MV-4-11 (cell line): ENCODE results near the gene ZNF483.

ENCODE experiments used
- DNase-seq: peaks from one replicate; lab custom pipeline; 2025; lab: John Stamatoyannopoulos, UW

ZNF483 gene

DNA sequence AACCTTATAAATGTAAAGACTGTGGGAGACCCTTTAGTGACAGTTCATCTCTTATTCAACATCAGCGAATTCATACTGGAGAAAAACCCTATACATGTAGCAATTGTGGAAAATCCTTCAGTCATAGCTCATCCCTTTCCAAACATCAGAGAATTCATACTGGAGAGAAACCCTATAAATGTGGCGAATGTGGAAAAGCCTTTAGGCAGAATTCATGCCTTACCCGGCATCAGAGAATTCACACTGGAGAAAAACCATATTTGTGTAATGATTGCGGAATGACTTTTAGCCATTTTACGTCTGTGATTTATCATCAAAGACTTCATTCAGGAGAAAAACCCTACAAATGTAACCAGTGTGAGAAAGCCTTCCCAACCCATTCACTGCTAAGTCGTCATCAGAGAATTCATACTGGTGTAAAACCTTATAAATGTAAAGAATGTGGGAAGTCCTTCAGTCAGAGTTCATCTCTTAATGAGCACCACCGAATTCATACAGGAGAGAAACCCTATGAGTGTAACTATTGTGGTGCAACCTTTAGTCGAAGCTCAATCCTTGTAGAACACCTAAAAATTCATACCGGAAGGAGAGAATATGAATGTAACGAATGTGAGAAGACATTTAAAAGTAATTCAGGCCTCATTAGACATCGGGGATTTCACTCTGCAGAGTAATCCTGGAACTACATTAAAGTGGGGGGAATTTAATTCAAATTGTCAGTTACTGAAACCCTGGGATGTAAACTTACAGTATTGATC is 17.7 kb downstream of the ZNF483 start:
- DNase-seq = no peak

DNA sequence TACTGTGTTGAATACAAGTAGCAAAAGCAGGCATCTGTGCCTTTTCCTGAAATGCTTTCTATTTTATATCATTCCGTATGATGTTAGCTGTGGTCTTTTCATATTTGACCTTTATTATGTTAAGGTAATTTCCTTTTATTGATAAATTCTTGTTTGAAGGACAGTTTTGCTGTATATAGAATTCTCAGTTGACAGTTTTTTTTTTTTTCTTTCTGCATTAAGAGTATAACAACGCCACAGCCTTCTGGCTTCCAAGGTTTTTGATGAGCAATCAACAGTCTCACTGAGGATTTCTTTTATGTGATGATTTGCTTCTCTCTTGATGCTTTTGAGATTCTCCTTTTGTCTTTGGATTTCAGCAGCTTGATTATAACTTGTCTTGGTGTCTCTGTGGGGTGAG is 23.6 kb downstream of the ZNF483 start:
- DNase-seq = no peak

DNA sequence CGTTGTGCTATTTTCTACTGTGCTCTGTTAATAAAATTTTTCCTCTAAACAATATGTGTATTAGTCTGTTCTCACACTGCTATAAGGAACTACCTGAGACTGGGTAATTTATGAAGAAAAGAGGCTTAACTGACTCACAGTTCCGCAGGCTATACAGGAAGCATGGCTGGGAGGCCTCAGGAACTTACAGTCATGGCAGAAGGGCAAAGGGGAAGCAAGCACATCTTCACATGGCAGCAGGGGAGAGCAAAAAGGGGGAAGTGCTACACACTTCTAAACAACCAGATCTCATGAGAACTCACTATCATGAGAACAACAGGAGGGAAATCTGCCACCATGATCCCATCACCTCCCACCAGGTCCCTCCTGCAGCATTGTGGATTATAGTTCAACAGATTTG is 30.4 kb downstream of the ZNF483 start:
- DNase-seq = peak; percentile 80

DNA sequence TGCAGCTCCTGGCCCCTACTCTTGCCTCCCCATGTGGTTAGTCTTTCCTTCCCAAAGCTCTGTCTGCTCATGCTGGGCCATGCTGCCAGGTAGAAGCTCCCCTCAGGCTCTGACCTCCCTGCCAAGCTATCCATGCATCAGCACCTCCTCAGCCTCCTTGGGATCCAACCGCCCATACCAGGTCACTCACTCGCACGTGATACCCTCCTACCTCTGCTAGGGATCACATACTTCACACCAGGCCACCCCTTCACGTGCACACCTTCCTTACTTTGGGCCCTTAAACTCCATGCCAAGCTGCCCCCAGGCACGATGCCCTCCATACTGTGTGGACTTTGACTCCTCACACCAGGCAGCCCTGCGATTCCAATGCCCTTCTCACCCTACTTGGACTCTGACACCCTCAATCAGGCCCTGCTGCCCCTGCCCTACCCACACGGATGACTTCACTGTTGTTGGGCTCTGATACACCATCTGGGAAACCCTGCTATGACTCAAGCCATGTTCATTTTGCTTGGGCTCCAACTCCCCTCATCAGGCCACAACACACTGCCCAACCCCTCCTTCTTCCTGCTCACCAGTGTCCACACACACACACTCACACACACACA is 34.1 kb downstream of the ZNF483 start:
- no peak for DNase-seq

DNA sequence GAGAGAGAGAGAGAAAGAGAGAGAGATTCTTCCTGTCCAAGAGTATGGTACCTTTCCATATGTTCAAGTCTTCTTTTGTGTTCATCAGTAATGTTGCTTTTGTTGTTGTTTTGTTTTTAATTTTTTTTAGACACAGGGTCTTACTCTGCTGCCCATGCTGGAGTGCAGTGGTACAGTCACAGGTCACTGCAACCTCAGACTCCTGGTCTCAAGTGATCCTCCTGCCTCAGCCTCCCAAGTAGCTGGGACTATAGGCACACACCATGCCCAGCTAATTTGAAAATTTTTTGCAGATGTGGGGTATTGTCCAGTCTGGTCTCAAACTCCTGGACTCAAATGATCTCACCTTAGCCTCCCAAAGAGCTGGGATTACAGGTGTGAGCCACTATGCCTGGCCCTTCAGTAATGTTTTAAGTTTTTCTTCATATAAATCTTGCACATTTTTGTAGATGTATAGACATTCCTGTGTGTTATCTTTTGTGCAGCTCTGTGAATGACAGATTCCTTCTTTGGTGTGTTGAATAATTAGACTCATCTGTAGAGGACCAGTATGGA is 36.3 kb downstream of the ZNF483 start:
- no peak for DNase-seq

- DNase-seq = peak; percentile 1
Measured at GRCh38 chr9:111566234-111566633, 41.3 kb downstream of the ZNF483 start.

GRCh38 chr9:111568127-111568526 is 43.1 kb downstream of the ZNF483 start:
- DNase-seq = peak; percentile 1

DNA sequence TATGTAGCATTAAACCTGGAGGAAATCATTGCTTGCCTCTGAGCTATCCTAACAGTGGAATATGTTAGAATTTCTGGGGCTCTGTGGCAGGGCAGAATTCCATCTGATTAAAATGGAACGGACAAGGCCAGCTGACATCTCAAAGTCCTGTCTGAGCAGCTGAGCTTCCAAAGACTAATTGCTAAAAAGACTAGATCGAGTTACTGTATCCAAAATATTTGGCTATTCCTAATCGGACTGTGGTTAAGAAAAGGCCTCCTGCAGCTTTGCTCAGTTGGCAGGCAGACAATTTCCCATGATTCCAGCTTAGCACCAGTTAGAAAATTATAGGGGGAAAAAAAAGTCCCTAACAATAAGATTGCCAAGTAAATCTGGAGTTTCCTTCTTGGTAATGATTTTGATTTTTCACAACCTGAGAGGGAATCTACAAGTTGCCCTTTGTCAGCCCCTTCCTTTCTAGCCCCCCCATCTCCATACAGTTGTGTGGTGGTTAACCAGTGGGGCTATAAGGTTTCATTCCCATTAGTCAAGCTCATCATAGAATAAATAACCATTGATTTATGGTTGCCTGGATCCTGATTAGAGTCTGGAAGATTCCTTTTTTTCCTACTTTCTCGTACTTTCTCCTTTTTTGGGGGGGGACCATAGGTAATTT is 48.1 kb downstream of the ZNF483 start:
- no peak for DNase-seq

GRCh38 chr9:111582888-111583287 is 57.9 kb downstream of the ZNF483 start:
- no peak for DNase-seq

- DNase-seq = no peak
Measured at GRCh38 chr9:111586378-111586777, 61.4 kb downstream of the ZNF483 start.

- no peak for DNase-seq
Measured at GRCh38 chr9:111588846-111589245, 63.9 kb downstream of the ZNF483 start.

- DNase-seq = peak; percentile 58
Measured at GRCh38 chr9:111597852-111598732, 73.1 kb downstream of the ZNF483 start.

- DNase-seq = peak; percentile 2
Measured at GRCh38 chr9:111598733-111599091, 73.7 kb downstream of the ZNF483 start.

- peak; percentile 59 for DNase-seq
Measured at GRCh38 chr9:111599092-111599954, 74.3 kb downstream of the ZNF483 start, which contains the start of gene PTGR1. TSS of gene PTGR1 (minus strand) at chr9:111599647. CDS start at chr9:111597422, 2,225 bp downstream.

DNA sequence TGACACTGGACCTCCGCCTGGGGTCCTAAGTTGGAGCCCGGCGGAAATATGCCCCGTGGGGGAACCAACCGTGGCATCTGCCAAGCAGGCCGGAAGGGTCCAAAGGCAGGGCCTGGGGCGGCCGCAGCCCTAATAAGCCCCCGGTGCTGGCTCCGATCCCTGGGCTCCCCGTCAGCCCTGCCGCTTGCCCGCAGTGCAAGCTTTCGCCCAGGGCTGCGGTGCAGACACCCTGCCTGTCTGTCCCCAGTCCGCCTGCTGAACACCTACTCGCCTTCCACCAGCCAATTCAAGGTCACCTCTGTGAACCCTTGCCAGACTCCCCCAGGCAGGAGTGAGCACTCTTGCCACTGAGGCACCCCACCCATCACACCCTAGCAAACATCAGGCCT is 75.0 kb downstream of the ZNF483 start:
- no peak for DNase-seq

- no peak for DNase-seq
Measured at GRCh38 chr9:111601237-111602018, 76.4 kb downstream of the ZNF483 start.

GRCh38 chr9:111603041-111603440 is 78.1 kb downstream of the ZNF483 start:
- no peak for DNase-seq

DNA sequence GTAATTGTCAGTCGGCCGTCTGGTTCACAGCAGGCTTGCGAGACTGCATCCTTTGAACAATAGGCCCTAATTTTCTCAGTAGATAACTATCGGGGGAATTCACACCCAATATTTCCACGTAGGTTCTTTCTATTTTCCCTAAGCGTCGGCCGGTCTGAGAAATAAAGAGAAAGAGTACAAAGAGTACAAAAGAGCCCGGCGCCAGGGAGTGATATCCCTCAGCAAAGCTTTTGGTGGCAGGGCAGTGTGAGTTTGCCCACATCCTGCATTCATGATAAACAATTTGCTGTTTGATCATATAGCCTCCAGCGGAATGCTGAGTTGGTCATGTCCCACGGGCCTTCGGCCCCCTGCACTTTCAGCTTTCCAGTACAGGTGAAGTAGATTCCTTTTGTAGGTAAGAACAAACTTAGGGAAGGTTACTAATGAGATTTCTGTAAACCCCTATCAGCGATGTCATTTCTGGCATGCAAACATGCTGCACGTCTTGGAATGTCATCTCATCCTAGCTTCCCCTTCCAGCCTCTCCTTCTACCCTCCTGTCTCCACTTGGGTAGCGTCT is 79.2 kb downstream of the ZNF483 start:
- no peak for DNase-seq

DNA sequence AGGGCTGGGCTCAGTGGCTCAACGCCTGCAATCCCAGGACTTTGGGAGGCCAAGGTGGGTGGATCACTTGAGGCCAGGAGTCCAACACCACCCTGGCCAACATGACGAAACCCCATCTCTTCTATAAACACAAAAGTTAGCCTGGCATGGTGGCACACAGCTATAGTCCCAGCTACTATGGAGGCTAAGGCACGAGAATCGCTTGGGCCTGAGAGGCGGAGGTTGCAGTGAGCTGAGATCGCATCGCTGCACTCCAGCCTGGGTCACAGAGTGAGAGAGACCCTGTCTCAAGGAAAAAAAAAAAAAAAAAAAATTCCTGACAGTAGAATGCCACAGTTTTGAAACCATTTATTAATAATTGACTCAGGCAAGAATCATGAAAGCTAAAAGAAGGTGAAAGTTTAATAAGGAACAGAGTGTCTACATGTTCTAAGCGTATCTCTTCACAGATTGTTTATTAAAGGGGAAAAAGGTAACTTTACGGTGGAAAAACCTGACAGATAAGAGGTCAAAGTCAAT is 80.1 kb downstream of the ZNF483 start:
- DNase-seq = no peak

DNA sequence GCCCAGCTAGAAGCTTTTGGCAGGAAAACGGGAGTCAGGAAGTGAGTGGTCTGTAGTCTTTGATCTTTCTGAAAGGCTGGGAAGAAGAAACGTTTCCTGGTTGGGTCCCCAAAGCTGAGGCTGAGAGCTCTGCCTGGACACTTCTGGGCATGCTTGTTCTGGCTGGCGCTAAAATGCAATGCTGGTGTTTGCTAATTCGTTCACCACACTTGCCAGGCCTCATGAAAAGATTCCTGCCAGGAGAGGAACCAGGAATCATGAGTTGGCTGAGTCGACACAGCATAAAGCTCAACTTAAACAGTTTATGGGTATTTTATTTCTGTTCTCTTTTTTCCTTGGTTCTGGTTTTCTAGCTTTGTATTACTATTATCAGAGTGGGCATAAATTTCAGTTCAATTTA is 85.2 kb downstream of the ZNF483 start:
- DNase-seq = no peak
